Activated CD4-positive, CD25-positive, alpha-beta regulatory T cell treated with anti-CD3 and anti-CD28 coated beads, Interleukin-2, amount 50 U/mL, for 72 hours (primary cell): ENCODE data around the gene CYP4F11.
"Not testable (repeated sequence)": the region's sequence is repeated elsewhere in the genome, so short reads cannot be mapped to it uniquely, and the experiment has no call there.

Experiments
- DNase-seq: peaks from one replicate; pipeline ENCODE4 v3.0.0; 2021

Gene CYP4F11

GRCh38 chr19:15934332-15935078 is at the start of gene CYP4F11:
CYP4F11 (minus strand) TSS chr19:15934529; CDS start chr19:15934408, 121 bp downstream.
- no peak for DNase-seq

- DNase-seq: no peak
Observed at GRCh38 chr19:15979293-15979692, 45.0 kb upstream of the CYP4F11 start.

GRCh38 chr19:15977690-15978089 is 43.4 kb upstream of the CYP4F11 start:
- DNase-seq: no peak

- no peak for DNase-seq
Observed at GRCh38 chr19:15976836-15977689, 42.7 kb upstream of the CYP4F11 start.

- no peak for DNase-seq
Observed at GRCh38 chr19:15974856-15975255, 40.5 kb upstream of the CYP4F11 start.

GRCh38 chr19:15972043-15972442 is 37.7 kb upstream of the CYP4F11 start:
- not testable (repeated sequence) for DNase-seq

GRCh38 chr19:15971224-15971780 is 37.0 kb upstream of the CYP4F11 start:
- no peak for DNase-seq

GRCh38 chr19:15964231-15964630 is 29.9 kb upstream of the CYP4F11 start:
- no peak for DNase-seq

- no peak for DNase-seq
Observed at GRCh38 chr19:15962319-15962718, 28.0 kb upstream of the CYP4F11 start.

- DNase-seq: no peak
Observed at GRCh38 chr19:15954820-15955219, 20.5 kb upstream of the CYP4F11 start.

GRCh38 chr19:15948223-15949058 is 14.1 kb upstream of the CYP4F11 start, which contains the start of gene OR10H4:
OR10H4 (plus strand) TSS chr19:15949008; CDS start chr19:15949008, 0 bp downstream.
- DNase-seq: no peak

GRCh38 chr19:15945301-15945700 is 11.0 kb upstream of the CYP4F11 start:
- DNase-seq: no peak

- no peak for DNase-seq
Observed at GRCh38 chr19:15944401-15944800, 10.1 kb upstream of the CYP4F11 start.

- no peak for DNase-seq
Observed at GRCh38 chr19:15937771-15938170, 3.4 kb upstream of the CYP4F11 start.

GRCh38 chr19:15936950-15937349 is 2.6 kb upstream of the CYP4F11 start:
- no peak for DNase-seq

- no peak for DNase-seq
Observed at GRCh38 chr19:15936173-15936572, 1.8 kb upstream of the CYP4F11 start.

- DNase-seq: no peak
Observed at GRCh38 chr19:15935167-15935702, 906 bp upstream of the CYP4F11 start.

- DNase-seq: not testable (repeated sequence)
Observed at GRCh38 chr19:15933761-15934331, 483 bp downstream of the CYP4F11 start.

GRCh38 chr19:15928321-15928720 is 6.0 kb downstream of the CYP4F11 start:
- no peak for DNase-seq

GRCh38 chr19:15926484-15926883 is 7.8 kb downstream of the CYP4F11 start:
- no peak for DNase-seq

GRCh38 chr19:15923702-15924101 is 10.6 kb downstream of the CYP4F11 start:
- no peak for DNase-seq

- DNase-seq: no peak
Observed at GRCh38 chr19:15922021-15922420, 12.3 kb downstream of the CYP4F11 start.
